GM21619 (cell line): ENCODE measurements around the gene KLF1.
"Not testable (repeated sequence)": the region's sequence is repeated elsewhere in the genome, so short reads cannot be mapped to it uniquely, and the experiment has no call there.

Source experiments
- ATAC-seq: cut with Tn5 transposase; IDR thresholded peaks from one replicate; pipeline ENCODE4 v1.9.1; 2021; ENCODE audit not compliant: unreplicated experiment

KLF1 gene

GRCh38 chr19:12891553-12892021 is 4.6 kb upstream of the KLF1 start:
- no peak for ATAC-seq

- peak; percentile 90 for ATAC-seq
These were observed 4.0 kb upstream of the KLF1 start, which contains the start of gene GCDH for GRCh38 chr19:12890787-12891552. TSS of gene GCDH (plus strand) at chr19:12891160. CDS start at chr19:12891305, 145 bp downstream.

- not testable (repeated sequence) for ATAC-seq
These were observed 3.3 kb upstream of the KLF1 start for GRCh38 chr19:12890299-12890786.

GRCh38 chr19:12888006-12888603 is 1.1 kb upstream of the KLF1 start:
- ATAC-seq = no peak

GRCh38 chr19:12886651-12886968 is 391 bp downstream of the KLF1 start:
- no peak for ATAC-seq

GRCh38 chr19:12885749-12886650 is 1.0 kb downstream of the KLF1 start:
- no peak for ATAC-seq

GRCh38 chr19:12884926-12885748 is 1.9 kb downstream of the KLF1 start:
- ATAC-seq = no peak

- ATAC-seq = no peak
These were observed 2.4 kb downstream of the KLF1 start for GRCh38 chr19:12884627-12884925.

- ATAC-seq = no peak
These were observed 2.8 kb downstream of the KLF1 start for GRCh38 chr19:12884202-12884601.

GRCh38 chr19:12882589-12882988 is 4.4 kb downstream of the KLF1 start:
- ATAC-seq = no peak

GRCh38 chr19:12881172-12881808 is 5.7 kb downstream of the KLF1 start, which contains the start of gene DNASE2:
TSS of gene DNASE2 (minus strand) at chr19:12881449. CDS start at chr19:12881375, 74 bp downstream.
- peak; percentile 78 for ATAC-seq

GRCh38 chr19:12880551-12881171 is 6.3 kb downstream of the KLF1 start:
- peak; percentile 14 for ATAC-seq

GRCh38 chr19:12875086-12875485 is 11.9 kb downstream of the KLF1 start:
- no peak for ATAC-seq

- ATAC-seq = no peak
These were observed 12.9 kb downstream of the KLF1 start for GRCh38 chr19:12873891-12874745.

GRCh38 chr19:12872941-12873890 is 13.8 kb downstream of the KLF1 start:
- no peak for ATAC-seq

- no peak for ATAC-seq
These were observed 14.7 kb downstream of the KLF1 start for GRCh38 chr19:12872255-12872654.

- no peak for ATAC-seq
These were observed 15.3 kb downstream of the KLF1 start for GRCh38 chr19:12871681-12872080.
